Measurements from ENCODE around the gene FBRS.
"Not testable (repeated sequence)": the region's sequence is repeated elsewhere in the genome, so short reads cannot be mapped to it uniquely, and the experiment has no call there.

The FBRS gene

GRCh38 chr16:30698816-30699614, 40.8 kb downstream of the FBRS start, which contains the start of gene SRCAP:
Gene SRCAP, plus strand, starts transcription at chr16:30699171. Its CDS starts 1,654 bp downstream, at chr16:30700825.
- DNase-seq (ENCODE audit: low spot score) = peak; percentile 95

GRCh38 chr16:30699615-30700099, 41.4 kb downstream of the FBRS start:
- DNase-seq (ENCODE audit: low spot score) = no peak

DNA sequence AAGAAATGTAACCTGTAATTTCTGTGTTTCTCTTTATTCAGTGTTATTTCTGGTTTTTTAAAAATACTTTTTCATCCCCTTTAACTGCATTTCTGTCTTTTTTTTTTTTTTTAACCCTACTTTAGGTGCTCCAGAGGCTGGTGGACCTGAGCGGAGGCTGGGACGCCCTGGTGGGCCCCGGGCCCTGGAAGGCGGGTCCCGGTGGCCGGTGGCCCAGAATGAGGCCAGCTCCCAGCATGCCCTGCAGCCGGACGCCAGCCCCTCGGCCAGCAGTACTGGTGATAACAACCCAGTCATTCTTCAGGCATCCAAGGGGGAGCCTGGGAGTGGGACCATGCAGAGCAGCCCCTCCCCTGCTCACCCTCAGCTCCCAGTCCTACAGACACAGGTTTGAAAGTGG, 42.3 kb downstream of the FBRS start:
- no peak for DNase-seq (ENCODE audit: low spot score)

GRCh38 chr16:30700971-30701370, 42.7 kb downstream of the FBRS start:
- DNase-seq (ENCODE audit: low spot score) = no peak

GRCh38 chr16:30703071-30703470, 44.8 kb downstream of the FBRS start:
- DNase-seq (ENCODE audit: low spot score) = not testable (repeated sequence)

DNA sequence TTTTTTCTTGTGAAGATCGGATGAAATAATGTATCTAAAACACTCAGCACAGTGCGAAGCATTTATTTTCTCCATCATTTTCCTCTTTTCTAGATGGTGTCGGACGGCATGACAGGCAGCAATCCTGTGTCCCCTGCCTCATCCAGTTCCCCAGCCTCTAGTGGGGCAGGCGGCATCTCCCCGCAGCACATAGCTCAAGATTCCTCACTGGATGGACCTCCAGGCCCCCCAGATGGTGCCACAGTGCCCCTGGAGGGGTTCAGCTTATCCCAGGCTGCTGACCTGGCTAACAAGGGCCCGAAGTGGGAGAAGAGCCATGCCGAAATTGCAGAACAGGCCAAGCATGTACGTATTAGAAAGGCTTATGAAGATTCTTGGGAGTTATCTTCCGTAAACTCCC, 45.7 kb downstream of the FBRS start:
- DNase-seq (ENCODE audit: low spot score) = no peak

GRCh38 chr16:30706046-30706445, 47.8 kb downstream of the FBRS start:
- no peak for DNase-seq (ENCODE audit: low spot score)

GRCh38 chr16:30710971-30711370, 52.7 kb downstream of the FBRS start:
- DNase-seq (ENCODE audit: low spot score) = no peak

DNA sequence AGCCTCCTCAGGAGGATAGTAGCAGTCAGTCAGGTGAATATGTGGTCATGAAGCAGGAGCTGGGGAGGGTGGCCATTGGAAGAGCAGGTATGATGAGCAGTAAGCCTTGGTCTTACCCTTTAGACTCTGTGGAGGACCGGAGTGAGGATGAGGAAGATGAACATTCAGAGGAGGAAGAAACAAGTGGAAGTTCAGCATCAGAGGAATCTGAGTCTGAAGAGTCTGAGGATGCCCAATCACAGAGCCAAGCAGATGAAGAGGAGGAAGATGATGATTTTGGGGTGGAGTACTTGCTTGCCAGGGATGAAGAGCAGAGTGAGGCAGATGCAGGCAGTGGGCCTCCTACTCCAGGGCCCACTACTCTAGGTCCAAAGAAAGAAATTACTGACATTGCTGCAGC, 53.5 kb downstream of the FBRS start:
- no peak for DNase-seq (ENCODE audit: low spot score)

DNA sequence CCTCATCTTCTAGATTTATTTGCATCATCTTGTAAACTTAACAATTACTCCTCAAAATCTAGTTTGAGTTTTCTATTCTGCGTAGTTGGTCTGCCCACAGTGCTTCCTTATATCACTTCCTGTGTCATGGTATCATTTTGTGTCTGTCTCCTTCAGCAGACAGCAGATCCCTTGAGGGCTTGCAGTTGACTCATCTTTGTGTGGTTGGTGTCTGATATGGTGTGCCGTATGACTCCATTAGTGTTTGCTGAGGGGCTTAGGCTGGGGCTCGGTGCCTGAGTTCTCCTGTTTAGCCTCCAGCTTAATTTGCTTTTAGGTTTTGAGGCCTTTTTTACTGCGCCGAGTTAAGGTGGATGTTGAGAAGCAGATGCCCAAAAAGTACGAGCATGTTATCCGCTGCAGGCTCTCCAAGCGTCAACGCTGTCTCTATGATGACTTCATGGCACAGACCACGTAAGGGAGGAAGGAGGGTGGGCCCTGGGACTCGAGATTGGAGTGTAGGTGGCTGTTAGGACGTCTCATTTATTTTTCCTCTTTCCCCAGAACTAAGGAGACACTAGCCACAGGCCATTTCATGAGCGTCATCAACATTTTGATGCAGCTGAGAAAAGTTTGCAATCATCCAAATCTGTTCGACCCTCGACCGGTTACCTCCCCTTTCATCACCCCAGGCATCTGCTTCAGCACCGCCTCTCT, 57.7 kb downstream of the FBRS start:
- no peak for DNase-seq (ENCODE audit: low spot score)

- DNase-seq (ENCODE audit: low spot score) = no peak
Measured at GRCh38 chr16:30720086-30720485, 61.9 kb downstream of the FBRS start.

Measured in GM03348 (cell line).